PFSK-1 (cell line): ENCODE measurements around the gene AMELX.

Experiments
- FOXP2 ChIP-seq: optimal IDR thresholded peaks from 2 replicates; pipeline ENCODE3; 2011; ENCODE audit warnings: borderline replicate concordance, control low read depth, inconsistent platforms; ENCODE audit not compliant: insufficient read depth; ENCODE audit errors: extremely low read length, extremely low read depth
- POLR2AphosphoS5 ChIP-seq: IDR thresholded peaks from 2 replicates; pipeline ENCODE4 v1.6.1; 2012; ENCODE audit warnings: low read depth, mild to moderate bottlenecking, control low read depth, low read length, moderate library complexity
- SIN3A ChIP-seq: IDR thresholded peaks from 2 replicates; pipeline ENCODE4 v1.6.1; 2012; ENCODE audit warnings: mild to moderate bottlenecking, low read length, moderate library complexity, borderline replicate concordance; ENCODE audit not compliant: insufficient read depth
- TAF1 ChIP-seq: IDR thresholded peaks from 2 replicates; pipeline ENCODE4 v1.6.1; 2012; ENCODE audit warnings: low read length, control low read depth, borderline replicate concordance; ENCODE audit not compliant: insufficient read depth
- TF ChIP-seq, protein P1 (sequence below), 2 experiments: IDR thresholded peaks; 2 replicates each; pipeline versions ENCODE4 v1.6.1 to v1.8.0; 2011 to 2012; ENCODE audit warnings: low read depth in 2 of 2, low read length in 2 of 2, control low read depth in 1 of 2, inconsistent platforms in 1 of 2, mild to moderate bottlenecking in 1 of 2, moderate library complexity in 1 of 2; ENCODE audit not compliant: insufficient read depth in 1 of 2

The AMELX gene

DNA sequence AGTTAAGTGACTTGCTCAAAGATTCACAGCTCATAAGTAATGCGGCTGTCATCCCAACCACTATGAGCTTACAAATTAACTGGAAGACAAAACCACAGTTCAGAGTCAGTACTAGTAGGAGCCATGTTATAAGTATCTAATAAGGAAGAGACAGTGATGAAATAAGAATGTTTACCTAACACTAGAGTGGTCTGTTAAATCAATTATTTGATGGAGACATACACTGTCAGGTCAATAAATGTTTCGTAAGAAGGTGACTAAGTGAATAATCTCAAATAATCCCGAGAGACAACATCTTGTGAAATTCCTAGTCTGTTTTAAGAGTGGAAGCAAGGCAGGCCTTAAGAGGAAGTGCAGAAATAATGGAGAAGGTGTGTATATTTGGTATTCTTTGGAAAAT lies 25.8 kb upstream of the AMELX start:
- TF ChIP-seq TAF1 (no peak), POLR2AphosphoS5 (no peak), SIN3A (no peak), FOXP2 (no peak)
- TF ChIP-seq, protein P1, sequence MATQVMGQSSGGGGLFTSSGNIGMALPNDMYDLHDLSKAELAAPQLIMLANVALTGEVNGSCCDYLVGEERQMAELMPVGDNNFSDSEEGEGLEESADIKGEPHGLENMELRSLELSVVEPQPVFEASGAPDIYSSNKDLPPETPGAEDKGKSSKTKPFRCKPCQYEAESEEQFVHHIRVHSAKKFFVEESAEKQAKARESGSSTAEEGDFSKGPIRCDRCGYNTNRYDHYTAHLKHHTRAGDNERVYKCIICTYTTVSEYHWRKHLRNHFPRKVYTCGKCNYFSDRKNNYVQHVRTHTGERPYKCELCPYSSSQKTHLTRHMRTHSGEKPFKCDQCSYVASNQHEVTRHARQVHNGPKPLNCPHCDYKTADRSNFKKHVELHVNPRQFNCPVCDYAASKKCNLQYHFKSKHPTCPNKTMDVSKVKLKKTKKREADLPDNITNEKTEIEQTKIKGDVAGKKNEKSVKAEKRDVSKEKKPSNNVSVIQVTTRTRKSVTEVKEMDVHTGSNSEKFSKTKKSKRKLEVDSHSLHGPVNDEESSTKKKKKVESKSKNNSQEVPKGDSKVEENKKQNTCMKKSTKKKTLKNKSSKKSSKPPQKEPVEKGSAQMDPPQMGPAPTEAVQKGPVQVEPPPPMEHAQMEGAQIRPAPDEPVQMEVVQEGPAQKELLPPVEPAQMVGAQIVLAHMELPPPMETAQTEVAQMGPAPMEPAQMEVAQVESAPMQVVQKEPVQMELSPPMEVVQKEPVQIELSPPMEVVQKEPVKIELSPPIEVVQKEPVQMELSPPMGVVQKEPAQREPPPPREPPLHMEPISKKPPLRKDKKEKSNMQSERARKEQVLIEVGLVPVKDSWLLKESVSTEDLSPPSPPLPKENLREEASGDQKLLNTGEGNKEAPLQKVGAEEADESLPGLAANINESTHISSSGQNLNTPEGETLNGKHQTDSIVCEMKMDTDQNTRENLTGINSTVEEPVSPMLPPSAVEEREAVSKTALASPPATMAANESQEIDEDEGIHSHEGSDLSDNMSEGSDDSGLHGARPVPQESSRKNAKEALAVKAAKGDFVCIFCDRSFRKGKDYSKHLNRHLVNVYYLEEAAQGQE (IDR thresholded peaks at IDR 0.05; ENCODE audit: insufficient read depth in 1 of 2, low read depth in 2 of 2, low read length in 2 of 2) = no peak

DNA sequence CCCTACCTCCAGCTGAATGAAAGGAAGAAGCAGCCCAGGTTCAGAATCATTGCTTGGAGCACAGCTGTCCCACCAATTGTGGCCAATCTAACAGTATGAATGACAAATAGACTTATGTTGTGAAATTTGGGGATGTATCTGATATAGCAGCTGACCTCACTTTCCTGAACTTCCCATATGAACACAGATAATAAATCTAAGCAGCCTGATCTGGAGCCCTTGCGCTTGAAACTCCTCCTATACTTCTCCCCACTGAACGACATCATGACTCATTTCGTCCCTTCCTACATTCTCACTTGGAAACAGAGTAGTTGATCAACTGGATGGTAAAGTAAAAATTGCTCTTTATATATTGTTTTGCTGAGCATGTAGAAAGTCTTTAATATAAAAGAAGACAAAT lies 24.2 kb upstream of the AMELX start:
- TF ChIP-seq TAF1 = no peak
- no peak for TF ChIP-seq FOXP2
- TF ChIP-seq, protein P1 (IDR thresholded peaks at IDR 0.05; ENCODE audit: insufficient read depth in 1 of 2, low read depth in 2 of 2, low read length in 2 of 2) = no peak
- TF ChIP-seq SIN3A = no peak
- no peak for TF ChIP-seq POLR2AphosphoS5

DNA sequence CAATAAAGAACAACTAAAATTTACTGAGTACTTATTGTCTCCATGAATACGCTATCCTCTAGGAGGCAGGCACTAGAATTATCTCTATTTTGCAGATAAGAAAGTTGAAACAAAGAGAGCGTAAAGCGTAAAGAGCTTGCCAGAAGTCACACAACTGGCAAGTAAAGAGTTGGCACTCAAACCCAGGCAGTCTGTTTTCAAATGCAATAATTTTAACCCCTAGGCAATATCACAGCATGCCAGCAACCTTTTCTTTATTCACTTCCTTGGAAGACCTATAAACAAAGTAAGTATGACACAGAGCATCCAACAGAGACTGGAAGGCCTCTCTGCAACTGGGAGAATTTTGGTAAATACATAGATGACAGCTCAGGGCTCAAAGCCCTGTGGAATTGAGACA lies 23.2 kb upstream of the AMELX start:
- TF ChIP-seq POLR2AphosphoS5 = no peak
- TF ChIP-seq, protein P1 (IDR thresholded peaks at IDR 0.05; ENCODE audit: insufficient read depth in 1 of 2, low read depth in 2 of 2, low read length in 2 of 2) = no peak
- no peak for TF ChIP-seq TAF1
- no peak for TF ChIP-seq SIN3A
- TF ChIP-seq FOXP2 = no peak

DNA sequence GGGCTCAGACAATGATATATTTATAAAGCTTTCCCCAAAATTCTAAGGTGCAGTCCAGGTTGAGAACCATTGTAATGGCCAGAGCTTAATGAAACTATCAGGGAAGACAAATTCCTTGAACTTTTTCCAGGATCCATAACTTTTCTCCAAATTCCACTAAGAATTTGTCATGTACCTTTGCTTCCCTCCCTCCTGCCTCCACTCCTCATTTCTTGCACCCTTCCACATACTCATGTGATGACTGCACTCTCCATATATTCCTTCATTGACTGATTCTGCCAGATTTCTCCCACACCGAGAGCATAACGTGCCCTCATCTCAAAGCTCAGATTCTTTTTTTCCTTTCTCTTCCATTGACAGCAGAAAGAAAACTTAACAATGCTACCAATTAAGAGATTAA lies 20.9 kb upstream of the AMELX start:
- TF ChIP-seq POLR2AphosphoS5 = no peak
- no peak for TF ChIP-seq SIN3A
- TF ChIP-seq TAF1 = no peak
- TF ChIP-seq FOXP2 = no peak
- TF ChIP-seq, protein P1 (IDR thresholded peaks at IDR 0.05; ENCODE audit: insufficient read depth in 1 of 2, low read depth in 2 of 2, low read length in 2 of 2) = no peak

DNA sequence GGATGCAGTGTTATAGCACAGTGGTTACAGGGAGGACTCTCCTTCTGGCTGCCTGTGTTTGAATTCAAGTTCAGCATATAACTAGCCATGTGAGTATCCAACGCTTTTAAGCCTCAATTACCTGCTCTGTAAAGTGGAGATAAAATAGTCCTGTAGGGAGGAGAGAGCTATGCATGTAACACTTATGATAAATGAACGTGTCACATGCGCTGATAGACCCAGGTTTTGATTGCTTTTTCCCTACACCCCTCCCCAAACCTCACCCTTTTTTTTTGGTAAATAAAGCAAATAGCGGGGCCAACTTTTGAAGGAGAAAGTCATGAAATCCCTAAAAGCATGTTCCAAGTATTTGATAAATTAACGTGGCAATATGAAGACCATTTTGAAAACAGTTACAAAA lies 20.4 kb upstream of the AMELX start:
- TF ChIP-seq FOXP2 = no peak

DNA sequence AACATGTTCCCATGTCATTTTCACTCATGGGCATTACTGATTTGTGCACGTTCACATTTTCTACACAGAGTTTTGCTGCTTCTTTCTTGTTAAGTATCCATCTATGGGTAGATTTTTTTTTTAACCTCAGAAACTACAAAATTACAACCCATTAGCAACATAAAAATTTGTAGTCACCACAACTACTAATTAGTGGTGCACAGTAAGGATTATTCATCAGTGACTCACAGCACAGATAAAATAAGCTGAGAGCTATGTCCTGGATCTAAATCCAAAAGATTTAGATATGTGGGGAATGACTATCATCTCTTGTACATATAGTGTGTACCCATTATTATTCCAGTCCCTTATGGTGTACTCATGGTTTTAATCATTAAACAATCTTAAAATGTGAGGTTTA lies 19.7 kb upstream of the AMELX start:
- TF ChIP-seq SIN3A = no peak
